AG10803 (cell line): ENCODE results near the gene PMPCB.

Source experiments
- DNase-seq: peaks from one replicate; pipeline ENCODE4 v3.0.0; 2010; ENCODE audit warnings: low read depth
- H3K4me3 ChIP-seq: 2 replicates; pipeline ENCODE4 v1.5.1; 2011; ENCODE audit warnings: mild to moderate bottlenecking, low read length, control low read depth
- CTCF ChIP-seq: conservative IDR thresholded peaks from 2 replicates; pipeline ENCODE4 v1.5.1; 2011; ENCODE audit warnings: mild to moderate bottlenecking, low read length, control low read depth, inconsistent platforms

PMPCB gene

GRCh38 chr7:103292122-103292521, 5.1 kb upstream of the PMPCB start:
- H3K4me3 ChIP-seq, result no peak overlapping the region
- no peak for DNase-seq
- no peak for TF ChIP-seq CTCF

- no peak for DNase-seq
- no peak overlapping the region for H3K4me3 ChIP-seq
- no peak for TF ChIP-seq CTCF
Observed at GRCh38 chr7:103293526-103293925, 3.7 kb upstream of the PMPCB start.

- TF ChIP-seq CTCF, result no peak
- no peak for DNase-seq
- peak overlapping the region; percentile 79 for H3K4me3 ChIP-seq
Observed at GRCh38 chr7:103297837-103298179, 573 bp downstream of the PMPCB start.

- no peak overlapping the region for H3K4me3 ChIP-seq
- DNase-seq, result no peak
Observed at GRCh38 chr7:103299660-103300059, 2.4 kb downstream of the PMPCB start.

GRCh38 chr7:103301441-103301840, 4.2 kb downstream of the PMPCB start:
- H3K4me3 ChIP-seq, result no peak overlapping the region
- DNase-seq, result no peak
- no peak for TF ChIP-seq CTCF

More at GRCh38 chr7:103299660-103300059, 2.4 kb downstream of the PMPCB start:
- TF ChIP-seq CTCF, result no peak

GRCh38 chr7:103307503-103308231, 10.4 kb downstream of the PMPCB start:
- DNase-seq, result no peak

More at GRCh38 chr7:103307503-103308231, 10.4 kb downstream of the PMPCB start:
- no peak for TF ChIP-seq CTCF
- no peak overlapping the region for H3K4me3 ChIP-seq
